Ishikawa (cell line): ENCODE data around the gene TRIM69.

Experiments
- CEBPB ChIP-seq: IDR thresholded peaks from 2 replicates; pipeline ENCODE4 v1.6.1; 2012
- CREB1 ChIP-seq: IDR thresholded peaks from 2 replicates; pipeline ENCODE4 v1.6.1; 2012; ENCODE audit warnings: low read depth
- EGR1 ChIP-seq: IDR thresholded peaks from 2 replicates; pipeline ENCODE4 v1.6.1; 2012
- EP300 ChIP-seq: IDR thresholded peaks from 2 replicates; pipeline ENCODE4 v1.6.1; 2012; ENCODE audit warnings: borderline replicate concordance
- NFIC ChIP-seq: IDR thresholded peaks from 2 replicates; pipeline ENCODE4 v1.6.1; 2012
- RAD21 ChIP-seq: IDR thresholded peaks from 2 replicates; pipeline ENCODE4 v1.6.1; 2012; ENCODE audit warnings: low read depth
- REST ChIP-seq: IDR thresholded peaks from 2 replicates; pipeline ENCODE4 v1.6.1; 2012; ENCODE audit warnings: low read depth, mild to moderate bottlenecking
- TAF1 ChIP-seq: IDR thresholded peaks from 2 replicates; pipeline ENCODE4 v1.6.1; 2012; ENCODE audit warnings: low read depth, mild to moderate bottlenecking
- TCF12 ChIP-seq: IDR thresholded peaks from 2 replicates; pipeline ENCODE4 v1.6.1; 2012; ENCODE audit warnings: low read depth
- TEAD4 ChIP-seq: IDR thresholded peaks from 2 replicates; pipeline ENCODE4 v1.6.1; 2012
- YY1 ChIP-seq: IDR thresholded peaks from 2 replicates; pipeline ENCODE4 v1.6.1; 2012; ENCODE audit warnings: low read depth
- ZBTB7A ChIP-seq: IDR thresholded peaks from 2 replicates; pipeline ENCODE4 v1.6.1; 2012; ENCODE audit warnings: low read depth

- no peak for TF ChIP-seq REST
- no peak for TF ChIP-seq NFIC
- no peak for TF ChIP-seq RAD21
- TF ChIP-seq TAF1, result no peak
- TF ChIP-seq EP300, result no peak
- no peak for TF ChIP-seq CEBPB
- TF ChIP-seq TCF12, result no peak
- no peak for TF ChIP-seq CREB1
- TF ChIP-seq ZBTB7A, result no peak
- TF ChIP-seq YY1, result no peak
- TF ChIP-seq EGR1, result no peak
- TF ChIP-seq TEAD4, result no peak
Measured at GRCh38 chr15:44695294-44695693, 41.0 kb upstream of the TRIM69 start.
